ENCODE measurements around the gene TBC1D17. TPM values are rescaled to one million over a fixed set of nuclear protein-coding genes. Genes with fewer than 3 reads are reported as not detected.

TBC1D17 gene
- total and polyA plus RNA-seq, 10 of the 15 experiments (the other 5 are each of a cell fraction or from before 2014, with no cell fraction given), result 0.42 to 20.4 (median 11.2) TPM

DNA sequence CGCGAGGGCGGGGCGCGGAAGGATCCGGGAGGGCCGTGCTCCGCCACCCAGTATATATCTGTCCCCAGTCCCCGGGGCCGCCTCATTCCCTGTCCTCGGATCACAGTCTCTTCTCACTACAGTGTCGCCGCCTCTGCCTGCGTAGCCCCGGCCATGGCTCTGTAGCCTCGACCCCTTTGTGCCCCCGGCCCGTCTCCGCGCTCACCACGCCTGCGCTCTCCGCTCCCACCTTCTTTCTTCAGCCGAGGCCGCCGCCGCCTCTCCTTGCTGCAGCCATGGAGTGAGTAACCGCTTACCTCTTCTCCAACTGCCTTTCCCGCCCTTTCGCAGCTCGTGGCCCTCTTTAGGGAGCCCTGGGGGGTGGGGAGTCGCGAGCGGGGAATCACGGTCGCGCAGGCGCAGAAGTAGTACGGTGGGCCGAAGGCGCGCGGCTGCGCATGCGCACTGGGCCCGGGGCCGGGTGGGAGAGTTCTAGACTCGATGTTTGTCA lies 51.7 kb downstream of the TBC1D17 start, which contains the start of the genes ATF5 and NUP62 (continued):
- TF ChIP-seq TCF3 (IDR thresholded peaks at IDR 0.05; ENCODE audit: borderline replicate concordance, insufficient read depth, low read depth, low read length), result peak; percentile 58; the same call in 1 of the 2 replicates
- no peak for TF ChIP-seq WRNIP1 (IDR thresholded peaks at IDR 0.05; ENCODE audit: borderline replicate concordance, low read depth, low read length)
- TF ChIP-seq RUNX3 (IDR thresholded peaks at IDR 0.05; ENCODE audit: low read length), result peak; percentile 7; the same call in 1 of the 2 replicates
- TF ChIP-seq RELA (IDR thresholded peaks at IDR 0.05; ENCODE audit: borderline replicate concordance, partially characterized antibody), result peak; percentile 66
- no peak for TF ChIP-seq RAD21 (IDR thresholded peaks at IDR 0.05; ENCODE audit: insufficient read depth, low read depth, low read length)

DNA sequence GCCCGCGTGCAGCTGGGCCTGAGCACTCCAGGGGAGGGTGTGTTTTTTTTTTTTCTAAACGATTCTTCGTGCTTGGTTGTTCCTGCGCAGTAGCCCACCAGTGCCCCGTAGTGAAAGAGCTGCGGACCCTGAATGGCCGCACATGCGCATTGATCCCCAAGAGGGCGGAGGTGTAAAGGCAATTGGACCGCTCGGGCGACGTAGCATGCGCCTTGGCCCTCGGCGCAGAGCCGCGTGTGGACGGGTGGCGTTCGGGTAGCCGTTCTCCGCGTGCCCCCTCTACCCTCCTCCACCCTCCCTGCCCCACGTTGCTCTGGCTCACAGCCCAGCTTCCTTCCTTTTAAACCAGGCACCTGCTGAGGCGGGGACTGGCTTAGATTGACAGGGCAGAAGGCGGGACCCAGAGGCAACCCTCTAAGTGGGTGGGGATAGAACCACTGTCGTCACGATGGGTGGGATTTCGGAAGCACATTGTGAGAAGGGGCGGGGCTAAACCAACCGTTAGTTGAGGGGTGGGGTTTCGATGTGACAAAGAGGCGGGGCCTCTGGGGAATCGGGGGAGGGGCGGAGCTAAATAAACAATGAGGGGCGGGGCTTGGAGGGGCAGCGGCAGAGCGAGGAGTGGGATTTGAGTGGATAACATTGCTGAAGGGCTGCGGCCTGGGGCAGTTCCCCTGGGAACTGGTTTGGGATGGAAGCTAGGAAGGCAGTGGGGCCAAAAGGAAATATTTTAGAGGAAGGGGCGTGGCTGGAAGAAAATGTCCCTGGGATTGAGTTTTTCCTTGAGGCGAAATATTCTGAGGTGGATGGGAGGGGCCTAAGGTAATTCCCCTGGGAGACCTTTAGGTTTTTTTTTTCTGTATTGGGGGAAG lies 52.3 kb downstream of the TBC1D17 start:
- DNase-seq (ENCODE audit: low read depth, low spot score) (peak; percentile 90), ATAC-seq (peak; percentile 83), FAIRE-seq (peak; percentile 87)
- Histone ChIP-seq H3K4me3 (peak overlapping the region; percentile 92), H2AFZ (ENCODE audit: control insufficient read depth, low read depth, low read length) (peak overlapping the region; percentile 82), H3K4me1 (ENCODE audit: control insufficient read depth, insufficient read depth, low read length) (peaks cover 15% of the 10 kb centered on the region), H4K20me1 (ENCODE audit: control insufficient read depth, insufficient read depth) (no peaks in the 10 kb centered on the region), H3K27me3 (replicated peaks in 1 of 2; ENCODE audit: control insufficient read depth in 2 of 2, insufficient read depth in 2 of 2, low read length in 1 of 2) (no peaks in the 10 kb centered on the region), H3K36me3 (ENCODE audit: control insufficient read depth in 2 of 2, insufficient read depth in 2 of 2, low read length in 1 of 2) (peaks cover 9 to 22% of the 10 kb centered on the region in 2 experiments; a peak in 3 of 4 replicates), H3K27ac (ENCODE audit: control insufficient read depth, insufficient read depth) (peak overlapping the region; percentile 94), H3K9me3 (replicated peaks; ENCODE audit: control insufficient read depth, insufficient read depth, low read length) (no peaks in the 10 kb centered on the region), H3K9ac (ENCODE audit: control insufficient read depth, insufficient read depth, low read length) (peak overlapping the region; percentile 95), H3K4me2 (ENCODE audit: control insufficient read depth, insufficient read depth) (peak overlapping the region; percentile 87), H3K79me2 (ENCODE audit: control insufficient read depth, insufficient read depth, low read length) (peaks cover 67% of the 10 kb centered on the region)
- BruUV-seq (replicated peaks), result no TSS peak
- CTCF ChIA-PET, result interaction anchor here (0.8 to 3.3 kb wide), 9 partner anchors 17 to 212 kb away, joined by 3 to 33 read pairs (median 4); partner anchors contain the start of genes AKT1S1, IL4I1, PNKP and TBC1D17
- in situ Hi-C loops (cut with MboI) (loop anchor here (10.0 kb wide), 1 partner anchor 205 kb away; no protein-coding TSS in a partner anchor), intact Hi-C loops (cut with micrococcal nuclease; ENCODE audit: unreplicated experiment) (loop anchor here (2.0 to 5.0 kb wide), 2 partner anchors 33 to 53 kb away; partner anchors contain the start of genes AKT1S1, IL4I1 and TBC1D17)
- POLR2A ChIA-PET, result interaction anchor here (0.6 to 5.8 kb wide), 17 partner anchors 10 to 289 kb away, joined by 3 to 113 read pairs (median 7); partner anchors contain the start of genes AKT1S1, AP2A1, IL4I1 and PTOV1
- SMC1A ChIA-PET (ENCODE audit: uncharacterized antibody, unreplicated experiment), result interaction anchor here (0.8 to 4.8 kb wide), 13 partner anchors 8 to 93 kb away, joined by 3 to 78 read pairs (median 4); partner anchors contain the start of gene IL4I1
- WGBS (ENCODE audit: insufficient coverage, insufficient replicate concordance, low lambda C conversion rate, missing lambda C conversion rate), result 1% methylated on average over 37 of the region's 43 CpGs
- RAD21 ChIA-PET (ENCODE audit: unreplicated experiment), result interaction anchor here (1.0 to 5.0 kb wide), 11 partner anchors 13 to 81 kb away, joined by 3 to 66 read pairs (median 10); partner anchors contain the start of genes AKT1S1, IL4I1 and TBC1D17
- TF ChIP-seq SREBF2 (IDR thresholded peaks at IDR 0.05; ENCODE audit: low read length) (no peak), JUNB (IDR thresholded peaks at IDR 0.05) (no peak), POU2F2 (IDR thresholded peaks at IDR 0.05; ENCODE audit: borderline replicate concordance, low read depth, low read length) (peak; percentile 91), TARDBP (IDR thresholded peaks at IDR 0.05; ENCODE audit: borderline replicate concordance) (no peak), RUNX3 (IDR thresholded peaks at IDR 0.05; ENCODE audit: low read length) (0 out of 2 replicates have a peak, but pooled peaks have one; percentile 19), JUND (IDR thresholded peaks at IDR 0.05; ENCODE audit: low read depth, low read length) (no peak), PAX8 (IDR thresholded peaks at IDR 0.05) (no peak), KDM1A (IDR thresholded peaks at IDR 0.05; ENCODE audit: borderline replicate concordance) (no peak), SRF (IDR thresholded peaks at IDR 0.05; ENCODE audit: low read depth in 2 of 2, low read length in 2 of 2) (no peak), SMAD1 (IDR thresholded peaks at IDR 0.05; ENCODE audit: low read depth, partially characterized antibody) (peak; percentile 70), ASH2L (IDR thresholded peaks at IDR 0.05; ENCODE audit: borderline replicate concordance, low read depth) (no peak), ZSCAN29 (IDR thresholded peaks at IDR 0.05) (no peak), BMI1 (IDR thresholded peaks at IDR 0.05; ENCODE audit: borderline replicate concordance) (no peak), NR2C2 (IDR thresholded peaks at IDR 0.05; ENCODE audit: borderline replicate concordance, control insufficient read depth, insufficient read length, low read depth) (no peak)
- TF ChIP-seq, protein P1, sequence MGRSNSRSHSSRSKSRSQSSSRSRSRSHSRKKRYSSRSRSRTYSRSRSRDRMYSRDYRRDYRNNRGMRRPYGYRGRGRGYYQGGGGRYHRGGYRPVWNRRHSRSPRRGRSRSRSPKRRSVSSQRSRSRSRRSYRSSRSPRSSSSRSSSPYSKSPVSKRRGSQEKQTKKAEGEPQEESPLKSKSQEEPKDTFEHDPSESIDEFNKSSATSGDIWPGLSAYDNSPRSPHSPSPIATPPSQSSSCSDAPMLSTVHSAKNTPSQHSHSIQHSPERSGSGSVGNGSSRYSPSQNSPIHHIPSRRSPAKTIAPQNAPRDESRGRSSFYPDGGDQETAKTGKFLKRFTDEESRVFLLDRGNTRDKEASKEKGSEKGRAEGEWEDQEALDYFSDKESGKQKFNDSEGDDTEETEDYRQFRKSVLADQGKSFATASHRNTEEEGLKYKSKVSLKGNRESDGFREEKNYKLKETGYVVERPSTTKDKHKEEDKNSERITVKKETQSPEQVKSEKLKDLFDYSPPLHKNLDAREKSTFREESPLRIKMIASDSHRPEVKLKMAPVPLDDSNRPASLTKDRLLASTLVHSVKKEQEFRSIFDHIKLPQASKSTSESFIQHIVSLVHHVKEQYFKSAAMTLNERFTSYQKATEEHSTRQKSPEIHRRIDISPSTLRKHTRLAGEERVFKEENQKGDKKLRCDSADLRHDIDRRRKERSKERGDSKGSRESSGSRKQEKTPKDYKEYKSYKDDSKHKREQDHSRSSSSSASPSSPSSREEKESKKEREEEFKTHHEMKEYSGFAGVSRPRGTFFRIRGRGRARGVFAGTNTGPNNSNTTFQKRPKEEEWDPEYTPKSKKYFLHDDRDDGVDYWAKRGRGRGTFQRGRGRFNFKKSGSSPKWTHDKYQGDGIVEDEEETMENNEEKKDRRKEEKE (IDR thresholded peaks at IDR 0.05), result no peak
